Left renal pelvis (tissue), 4 donors: ENCODE data around the gene LRP5. TPM values are rescaled to one million over a fixed set of nuclear protein-coding genes. Genes with fewer than 3 reads are reported as not detected.

Experiments used
- DNase-seq, 4 donors: peaks; one replicate each; pipeline ENCODE4 v3.0.0-alpha.2; 2013; ENCODE audit warnings: low read depth in 4 of 4, low spot score in 3 of 4
- polyA plus RNA-seq, 4 donors: library from polyadenylated mRNA; unstranded; fragments of 120-200 nt; gene quantifications; one replicate each; pipeline ENCODE4 v1.2.1, GENCODE V29; 2013; ENCODE audit not compliant: insufficient read length in 4 of 4

LRP5 gene
- polyA plus RNA-seq, result 10 to 100 TPM; 30.2 to 62.1 (median 38.7) TPM

- no peak for DNase-seq
Observed at GRCh38 chr11:68312117-68312779, at the start of gene LRP5. LRP5 (plus strand) TSS chr11:68312591; CDS start chr11:68312715, 124 bp downstream.

- DNase-seq, result no peak
Observed at GRCh38 chr11:68263444-68264035, 48.9 kb upstream of the LRP5 start.

GRCh38 chr11:68264244-68264643 is 48.1 kb upstream of the LRP5 start:
- no peak for DNase-seq

DNA sequence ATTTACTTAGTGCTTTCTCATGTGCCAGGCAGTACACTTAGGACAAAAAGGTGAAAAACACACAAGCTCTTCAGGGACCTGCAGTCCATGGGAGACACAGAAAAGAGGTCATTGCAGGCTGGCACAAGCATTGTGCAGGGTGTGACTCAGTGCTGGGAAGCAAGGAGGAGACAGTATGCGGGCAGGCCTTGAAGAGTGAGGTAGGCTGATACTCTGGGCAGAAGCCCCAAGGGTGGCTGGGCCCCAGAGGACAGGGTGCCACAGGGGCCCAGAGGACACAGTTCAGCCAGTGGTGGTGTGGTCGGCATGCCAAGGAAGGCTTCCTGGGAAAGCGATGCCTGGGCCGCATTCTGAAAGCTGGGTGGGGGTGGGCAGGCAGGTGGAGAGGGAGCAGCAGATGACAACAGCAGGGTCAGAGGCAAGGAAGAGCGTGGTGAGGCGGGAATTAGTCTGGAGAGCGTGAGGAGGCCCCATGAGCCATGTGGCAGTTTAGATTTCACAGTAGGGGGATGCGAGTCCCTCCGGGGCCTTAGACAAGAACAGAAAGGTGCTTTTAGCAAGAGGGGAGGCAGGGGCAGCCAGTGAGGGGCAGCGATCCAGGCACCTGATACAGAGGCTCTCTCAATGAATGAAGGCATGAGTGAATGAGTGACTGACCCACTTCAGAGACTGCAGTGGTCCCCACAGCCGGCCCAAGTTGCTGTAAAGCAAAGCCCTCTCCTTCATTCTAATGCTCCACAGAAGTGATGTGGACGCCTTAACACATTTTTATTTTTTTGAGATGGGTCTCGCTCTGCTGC is 47.5 kb upstream of the LRP5 start:
- DNase-seq, result no peak

DNA sequence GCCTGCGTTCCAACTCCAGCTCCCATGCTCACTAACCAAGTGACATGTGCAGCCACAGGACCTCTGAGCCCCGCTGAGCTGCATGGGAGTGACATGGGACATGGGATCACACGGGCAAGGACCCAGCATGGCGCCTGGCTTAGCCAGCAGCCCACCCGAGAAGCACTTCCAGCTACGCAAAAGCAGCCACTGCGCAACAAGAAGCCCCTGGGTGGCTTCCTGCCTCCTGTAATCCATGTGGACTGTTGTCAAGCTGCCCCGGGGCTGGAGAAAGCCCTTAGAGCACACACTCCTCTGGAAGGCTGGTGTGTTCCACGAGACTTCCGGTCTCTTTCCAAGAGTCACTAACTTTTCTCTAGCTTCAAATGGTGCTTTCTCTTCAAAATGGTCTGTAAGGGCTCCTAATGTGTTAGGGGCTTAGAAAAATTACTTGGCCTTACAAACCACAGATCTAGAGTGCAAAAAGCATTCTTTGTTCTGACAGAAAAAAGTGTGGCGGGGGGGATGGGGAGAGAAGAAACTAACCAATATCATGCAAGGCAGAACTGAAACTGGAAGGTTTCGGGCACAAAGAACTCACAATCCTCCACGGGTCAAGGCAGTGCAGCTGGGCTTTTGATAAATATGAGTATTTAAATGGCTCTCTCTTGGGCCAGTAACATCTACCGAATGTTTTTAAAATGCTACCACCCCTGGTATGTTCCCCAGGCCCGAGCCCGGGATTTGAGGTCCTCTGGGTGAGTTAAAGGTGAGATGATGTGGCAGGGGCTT is 46.1 kb upstream of the LRP5 start:
- DNase-seq, result no peak

- DNase-seq, result no peak
Observed at GRCh38 chr11:68266936-68267880, 45.2 kb upstream of the LRP5 start.

DNA sequence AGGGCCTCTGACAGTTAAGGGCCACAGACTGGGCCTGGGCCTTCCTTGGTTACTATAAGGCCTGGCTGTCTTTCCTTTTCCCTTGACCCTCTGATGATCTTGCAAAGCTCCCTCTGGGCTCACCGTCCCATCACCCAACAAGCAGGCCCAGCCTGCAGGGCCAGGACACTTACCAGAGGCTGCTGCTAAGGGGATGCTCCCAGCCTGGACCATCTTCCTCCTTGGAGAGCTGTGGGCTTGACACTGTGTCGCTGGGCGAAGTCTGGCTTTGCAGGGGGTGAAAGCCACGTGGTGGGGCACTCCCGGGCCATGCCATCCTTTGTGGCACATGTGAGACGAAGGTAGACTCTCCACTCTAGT is 44.5 kb upstream of the LRP5 start:
- DNase-seq, result no peak

DNA sequence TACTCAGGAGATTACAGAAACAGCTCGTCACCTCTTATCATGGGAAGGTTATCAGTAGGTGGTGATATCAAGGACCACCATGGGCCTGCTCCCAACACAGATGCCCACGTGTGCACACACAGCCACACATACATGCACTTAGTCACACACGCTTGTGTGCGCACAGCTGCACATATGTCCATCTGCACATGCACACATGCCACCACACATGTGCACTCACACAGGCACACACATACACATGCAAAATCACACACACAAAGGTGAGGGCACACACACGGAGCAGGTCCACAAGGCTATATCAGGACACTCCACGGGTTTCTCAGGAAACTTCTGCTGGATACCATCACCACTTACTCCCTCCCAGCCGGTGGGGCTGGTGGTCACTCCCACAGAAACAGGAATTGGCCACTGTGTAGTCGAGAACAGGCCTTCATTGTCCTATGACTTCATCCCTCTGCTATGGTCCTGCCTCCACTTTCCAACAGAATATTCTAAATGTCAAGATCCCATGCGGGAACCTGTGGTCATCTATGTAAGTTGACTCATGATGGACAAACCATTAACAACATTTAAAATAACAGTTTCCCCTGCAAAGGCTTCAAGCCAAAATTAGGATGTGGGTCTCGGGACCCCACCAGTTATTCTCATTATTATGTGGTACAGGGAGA is 42.8 kb upstream of the LRP5 start:
- DNase-seq, result no peak

DNA sequence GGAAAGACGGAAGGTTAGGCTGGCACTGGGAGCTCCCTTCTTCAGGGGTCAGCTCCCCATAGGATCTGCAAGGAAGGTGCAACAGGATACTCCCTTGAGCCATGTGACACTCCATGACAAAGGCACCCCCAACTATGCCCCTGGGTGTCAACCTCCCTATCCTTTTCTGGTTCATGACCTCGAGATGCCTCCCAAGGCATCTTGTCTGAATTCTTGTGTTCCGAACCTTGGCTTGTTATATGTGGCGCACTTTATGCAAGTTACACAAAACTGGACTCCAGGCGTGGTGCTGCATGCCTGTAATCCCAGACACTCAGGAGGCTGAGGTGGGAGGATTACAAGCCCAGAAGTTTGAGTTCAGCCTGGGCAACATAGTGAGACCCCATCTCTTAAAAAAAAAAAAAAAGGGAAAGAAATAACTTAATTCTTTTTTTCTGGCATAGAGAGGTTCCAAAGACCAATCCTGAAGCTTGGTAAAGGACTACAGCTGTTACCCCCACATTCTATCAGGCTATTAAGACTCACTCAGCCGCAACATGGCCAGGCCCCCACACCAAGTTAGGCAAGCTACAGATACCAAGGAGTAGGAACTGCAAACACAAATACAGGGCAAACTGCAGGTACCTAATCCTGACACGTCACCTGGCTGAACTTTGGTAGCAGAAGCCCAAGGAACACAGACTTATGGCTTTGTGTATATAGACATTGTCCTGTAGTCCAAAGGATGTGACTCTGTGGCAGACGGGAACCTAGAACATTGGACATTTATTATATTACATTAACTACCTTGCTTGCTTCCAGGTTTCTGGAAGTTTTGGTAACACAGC is 42.0 kb upstream of the LRP5 start:
- no peak for DNase-seq

DNA sequence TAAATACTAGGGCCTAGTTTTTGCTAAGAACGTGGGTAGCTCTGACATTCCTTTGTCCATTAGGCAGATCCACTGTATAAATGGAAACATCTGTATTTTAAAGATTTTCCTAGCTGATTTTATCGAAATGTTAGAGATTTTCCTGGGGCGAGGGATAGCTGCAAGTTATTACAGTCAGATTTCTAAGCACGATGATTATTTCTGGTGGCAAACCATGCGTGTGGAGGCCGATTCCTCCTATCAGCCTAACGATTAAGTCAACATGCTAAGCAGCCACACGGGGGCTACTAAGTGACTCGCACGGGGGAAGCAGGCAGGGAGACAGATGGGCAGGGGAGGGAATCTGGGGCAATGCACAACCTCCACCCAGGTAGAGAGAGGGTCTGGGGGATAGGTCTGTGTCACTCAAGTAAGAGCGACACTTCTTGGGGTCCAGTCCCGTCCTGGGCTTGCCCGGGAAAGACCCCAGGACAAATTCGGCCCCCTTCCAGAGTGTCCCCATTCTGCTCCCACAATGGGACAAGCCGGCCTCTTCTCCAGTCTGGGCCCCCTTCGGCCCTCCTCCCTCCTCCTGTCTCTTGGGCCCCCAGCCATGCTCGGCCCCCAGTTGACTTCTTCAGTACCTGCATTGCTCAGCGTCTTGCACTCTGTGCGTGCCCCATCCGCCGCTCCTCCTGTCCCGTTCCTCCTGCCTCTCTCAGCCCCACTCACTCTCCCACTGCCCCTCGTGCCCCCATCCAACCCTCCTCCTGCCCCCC is 41.2 kb upstream of the LRP5 start:
- peak in 3 of 4 donors; percentile 24 to 48 (median 47) for DNase-seq

- peak; percentile 77 to 88 (median 86) for DNase-seq
Observed at GRCh38 chr11:68271781-68272608, 40.4 kb upstream of the LRP5 start, which contains the start of gene C11orf24. C11orf24 (minus strand) TSS chr11:68271973; CDS start chr11:68263767, 8,206 bp downstream.

DNA sequence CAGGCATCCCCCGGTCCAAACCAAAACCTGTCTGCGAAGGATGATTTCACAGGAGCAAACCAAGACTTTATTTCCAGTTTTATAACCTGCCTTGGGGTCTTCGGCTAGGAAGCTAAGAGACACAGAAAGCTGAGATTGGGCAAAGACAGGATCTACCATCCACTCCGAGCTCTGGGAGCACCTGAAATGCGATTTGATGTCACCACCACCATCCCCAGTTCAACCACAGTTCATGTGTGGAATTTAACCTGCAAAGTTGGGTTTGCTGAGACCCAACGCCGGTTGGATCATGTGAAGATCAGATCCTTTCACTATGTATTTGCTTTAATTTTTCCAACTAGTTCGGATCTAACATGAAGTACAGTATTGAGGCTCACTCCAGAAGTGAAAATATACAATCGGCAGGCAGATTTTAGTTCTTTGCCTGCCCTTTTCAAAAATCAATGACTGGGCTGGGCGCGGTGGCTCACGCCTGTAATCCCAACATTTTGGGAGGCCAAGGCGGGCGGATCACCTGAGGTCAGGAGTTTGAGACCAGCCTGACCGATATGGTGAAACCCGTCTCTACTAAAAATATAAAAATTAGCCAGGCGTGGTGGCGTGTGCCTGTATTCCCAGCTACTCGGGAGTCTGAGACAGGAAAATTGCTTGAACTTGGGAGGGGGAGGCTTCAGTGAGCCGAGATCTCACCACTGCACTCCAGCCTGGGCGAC is 39.2 kb upstream of the LRP5 start:
- DNase-seq, result no peak

- no peak for DNase-seq
Observed at GRCh38 chr11:68274306-68274705, 38.1 kb upstream of the LRP5 start.

DNA sequence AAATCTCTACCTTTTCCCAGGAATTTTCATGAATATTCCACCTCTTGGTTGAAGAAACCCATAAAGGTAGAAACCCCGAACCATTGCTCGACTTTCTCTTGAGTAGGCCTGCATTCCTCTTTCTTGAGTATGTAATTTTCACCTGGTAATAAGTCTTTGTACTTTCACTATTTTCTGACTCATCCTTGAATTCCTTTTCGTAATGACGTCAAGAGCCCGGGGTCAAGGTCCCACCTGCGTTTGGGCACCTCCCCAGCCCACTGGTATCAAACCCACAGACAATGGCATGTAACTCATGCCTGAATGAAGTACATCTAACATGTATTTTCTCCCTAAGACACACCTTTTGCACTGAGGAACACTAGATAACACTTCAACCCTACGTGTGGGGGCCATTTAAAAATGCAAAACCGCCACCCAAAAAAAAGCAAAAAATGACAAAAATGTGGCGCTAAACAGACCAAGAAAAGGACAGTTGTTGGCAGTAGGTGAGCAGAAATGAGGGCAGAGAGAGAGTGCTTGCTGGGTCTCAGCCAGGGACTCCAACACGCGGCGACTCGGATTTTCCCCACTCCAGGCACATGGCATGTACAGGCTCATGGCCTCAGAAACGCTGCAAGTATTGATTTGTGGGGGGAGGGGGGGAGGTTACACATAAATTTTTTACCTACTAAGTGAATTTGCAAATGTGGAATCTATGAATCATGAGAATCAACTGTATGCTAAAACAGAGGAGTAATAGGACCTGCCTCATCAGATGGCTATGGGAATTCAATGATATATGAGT is 36.5 kb upstream of the LRP5 start:
- DNase-seq, result no peak

DNA sequence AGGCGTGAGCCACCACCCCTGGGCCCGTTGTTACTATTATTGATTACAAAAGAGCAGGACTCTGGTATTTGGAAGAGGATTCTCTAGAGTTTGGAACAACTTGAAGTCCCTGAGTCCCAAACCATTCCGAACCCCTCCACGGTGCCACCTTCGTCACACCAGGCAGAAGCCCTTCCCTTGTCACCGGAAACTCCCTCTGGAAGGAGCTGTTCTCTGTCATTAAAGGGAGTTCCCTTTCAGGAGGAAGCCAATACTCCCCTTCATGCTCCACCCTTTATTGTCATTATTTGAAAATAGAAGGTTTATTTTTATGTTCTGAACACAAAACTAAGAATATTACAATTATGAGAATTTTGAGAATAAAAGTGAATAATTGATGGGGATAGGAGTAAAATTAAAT is 35.5 kb upstream of the LRP5 start:
- no peak for DNase-seq
